ENCODE results near the gene PYROXD2. TPM values are rescaled to one million over a fixed set of nuclear protein-coding genes. Genes with fewer than 3 reads are reported as not detected.

The PYROXD2 gene
- total RNA-seq, 1 donor from 2014 or later, result 5.6 TPM

- Histone ChIP-seq H3K27ac (no peak overlapping the region), H3K9me3 (no peaks in the 10 kb centered on the region), H3K4me3 (no peak overlapping the region), H3K36me3 (peaks cover 0 to 24% of the 10 kb centered on the region in 2 donors), H3K4me1 (no peaks in the 10 kb centered on the region), H3K27me3 (no peaks in the 10 kb centered on the region)
- no peak for TF ChIP-seq CTCF (IDR thresholded peaks at IDR 0.05)
- DNase-seq (ENCODE audit: low spot score in 2 of 2), result no peak
- intact Hi-C loops (cut with DNase I), result no loop called here
These were observed 9.6 kb downstream of the PYROXD2 start for GRCh38 chr10:98405422-98405821.

- Histone ChIP-seq H3K9me3 (no peaks in the 10 kb centered on the region), H3K4me1 (no peaks in the 10 kb centered on the region), H3K4me3 (no peak overlapping the region), H3K36me3 (peaks cover 4 to 30% of the 10 kb centered on the region in 2 donors), H3K27me3 (no peaks in the 10 kb centered on the region), H3K27ac (no peak overlapping the region)
- DNase-seq (ENCODE audit: low spot score in 2 of 2), result no peak
- TF ChIP-seq CTCF (IDR thresholded peaks at IDR 0.05), result no peak
- intact Hi-C loops (cut with DNase I), result no loop called here
These were observed 10.2 kb downstream of the PYROXD2 start for GRCh38 chr10:98404571-98405359.

GRCh38 chr10:98403812-98404504 is 11.0 kb downstream of the PYROXD2 start:
- no peak for TF ChIP-seq CTCF (IDR thresholded peaks at IDR 0.05)
- intact Hi-C loops (cut with DNase I), result no loop called here
- DNase-seq (ENCODE audit: low spot score in 2 of 2), result no peak
- Histone ChIP-seq H3K9me3 (no peaks in the 10 kb centered on the region), H3K4me1 (no peaks in the 10 kb centered on the region), H3K4me3 (no peak overlapping the region), H3K27me3 (no peaks in the 10 kb centered on the region), H3K27ac (no peak overlapping the region), H3K36me3 (peaks cover 9 to 38% of the 10 kb centered on the region in 2 donors)

GRCh38 chr10:98402931-98403718 is 11.9 kb downstream of the PYROXD2 start:
- H3K4me3 ChIP-seq, result no peak overlapping the region
- H3K27ac ChIP-seq, result no peak overlapping the region

More at GRCh38 chr10:98402931-98403718, 11.9 kb downstream of the PYROXD2 start:
- H3K36me3 ChIP-seq, result peaks cover 13 to 44% of the 10 kb centered on the region in 2 donors
- H3K9me3 ChIP-seq, result no peaks in the 10 kb centered on the region
- no peaks in the 10 kb centered on the region for H3K4me1 ChIP-seq
- no peak for TF ChIP-seq CTCF (IDR thresholded peaks at IDR 0.05)
- intact Hi-C loops (cut with DNase I), result no loop called here
- H3K27me3 ChIP-seq, result no peaks in the 10 kb centered on the region
- DNase-seq (ENCODE audit: low spot score in 2 of 2), result no peak

Measured in ascending aorta (tissue), 2 donors.